A549 treated with ZK216348 at 1 μM for 4 hours (cell line): ENCODE measurements around the gene CD209. TPM values are rescaled to one million over a fixed set of nuclear protein-coding genes. Genes with fewer than 3 reads are reported as not detected.

ENCODE experiments used
- total RNA-seq: library from RNA; stranded (reverse); fragments of 200-300 nt; extraction: Qiagen RNA extraction; gene quantifications from 5 replicates; pipeline ENCODE4 v1.2.3, GENCODE V29; 2022; ENCODE audit warnings: low read depth

CD209 gene, protein sequence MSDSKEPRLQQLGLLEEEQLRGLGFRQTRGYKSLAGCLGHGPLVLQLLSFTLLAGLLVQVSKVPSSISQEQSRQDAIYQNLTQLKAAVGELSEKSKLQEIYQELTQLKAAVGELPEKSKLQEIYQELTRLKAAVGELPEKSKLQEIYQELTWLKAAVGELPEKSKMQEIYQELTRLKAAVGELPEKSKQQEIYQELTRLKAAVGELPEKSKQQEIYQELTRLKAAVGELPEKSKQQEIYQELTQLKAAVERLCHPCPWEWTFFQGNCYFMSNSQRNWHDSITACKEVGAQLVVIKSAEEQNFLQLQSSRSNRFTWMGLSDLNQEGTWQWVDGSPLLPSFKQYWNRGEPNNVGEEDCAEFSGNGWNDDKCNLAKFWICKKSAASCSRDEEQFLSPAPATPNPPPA
- not detected in 5 replicates for total RNA-seq

DNA sequence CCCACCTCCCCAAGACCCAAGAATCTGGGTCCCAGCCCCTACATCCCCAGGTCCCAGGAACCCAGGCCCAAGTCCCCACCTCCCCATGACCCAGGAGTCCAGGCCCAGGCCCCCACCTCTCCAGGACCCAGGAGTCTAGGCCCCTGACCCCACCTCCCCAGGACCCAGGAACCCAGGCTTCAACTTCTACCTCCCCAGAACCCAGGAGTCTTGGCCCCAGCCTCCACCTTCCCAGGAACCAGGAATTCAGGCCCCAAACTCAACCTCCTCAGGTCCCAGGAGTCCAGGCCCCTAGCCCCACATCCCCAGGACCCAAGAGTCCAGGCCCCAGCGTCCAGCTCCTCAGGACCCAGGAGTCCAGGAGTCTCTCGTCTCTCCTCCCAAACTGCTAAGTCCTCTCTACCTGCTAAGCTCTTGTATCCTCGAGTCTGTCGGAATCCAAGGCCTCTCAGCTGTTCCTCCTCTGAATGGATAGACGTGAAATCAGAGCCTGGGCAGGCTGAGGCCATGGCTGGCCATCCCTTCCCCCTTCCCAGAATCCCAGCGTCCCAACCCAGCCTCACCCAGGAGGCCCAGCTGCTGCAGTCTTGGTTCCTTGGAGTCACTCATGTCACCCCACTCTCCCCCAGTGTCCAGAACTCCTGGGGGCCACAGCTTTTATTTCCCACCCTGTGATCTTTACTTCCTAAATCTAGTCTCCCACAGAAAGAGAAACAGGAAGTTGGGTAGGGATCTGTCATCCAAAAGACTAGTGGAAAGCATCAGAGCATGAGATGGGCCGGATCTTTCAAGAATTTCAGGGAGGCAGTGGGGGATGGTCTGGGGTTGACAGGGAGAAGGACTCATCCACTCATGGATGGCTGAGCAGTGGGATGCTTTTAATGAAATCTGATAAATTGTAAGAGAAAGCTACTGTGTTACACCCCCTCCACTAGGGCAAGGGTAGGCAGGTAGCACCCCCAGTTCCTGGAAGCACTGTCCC, at the start of gene CD209:
TSS of gene CD209 (minus strand) at position 632 of the 982 bp plus-strand sequence. CDS start at position 609, 23 bp downstream.

DNA sequence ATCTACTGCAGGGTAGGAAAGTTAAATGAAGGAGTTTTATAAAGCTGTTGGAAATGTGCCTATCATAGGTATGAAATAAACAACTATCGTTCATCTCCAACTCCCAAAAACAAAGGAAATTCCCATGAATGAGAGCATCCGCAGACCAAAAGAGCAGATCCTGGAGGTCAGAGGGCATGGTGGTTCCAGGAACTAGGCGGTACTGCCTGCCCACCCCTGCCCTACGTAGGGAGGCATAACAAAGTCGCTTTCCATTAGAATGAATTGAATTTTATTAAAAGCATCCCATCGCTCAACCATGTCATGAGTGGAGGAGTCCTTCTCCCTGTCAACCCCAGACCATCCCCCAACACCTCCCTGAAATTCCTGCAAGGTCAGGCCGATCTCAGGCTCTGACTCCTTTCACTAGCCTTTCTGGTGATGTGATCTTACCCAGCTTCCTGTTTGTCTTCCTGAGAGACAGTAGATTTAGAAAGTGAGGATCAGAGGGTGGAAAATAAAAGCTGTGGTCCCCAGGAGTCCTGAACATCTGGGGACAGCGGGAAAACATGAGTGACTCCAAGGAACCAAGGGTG, 15.5 kb upstream of the CD209 start, which contains the start of gene CLEC4M:
TSS of gene CLEC4M (plus strand) at position 525 of the 575 bp plus-strand sequence. CDS start at position 549, 24 bp downstream.

DNA sequence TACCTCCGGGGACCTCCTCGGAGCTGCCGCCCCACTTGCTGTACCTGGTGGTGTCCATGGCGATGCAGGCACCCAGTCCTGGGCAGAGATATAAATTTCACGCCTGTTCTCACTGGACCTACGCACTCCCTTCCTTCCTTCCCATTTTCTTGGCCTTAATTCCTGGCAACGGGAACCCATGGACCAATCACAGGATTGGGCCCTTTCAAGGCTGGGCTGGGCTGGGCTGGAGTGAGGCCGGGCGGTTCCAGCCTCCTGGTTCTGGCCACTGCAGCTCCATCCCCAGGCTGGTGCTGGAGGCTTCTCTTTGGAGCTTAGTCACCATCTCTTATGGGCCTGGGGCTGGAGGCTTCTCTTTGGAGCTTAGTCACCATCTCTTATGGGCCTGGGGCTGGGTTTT, 15.3 kb downstream of the CD209 start, which contains the start of gene CLEC4G:
TSS of gene CLEC4G (minus strand) at position 66 of the 400 bp plus-strand sequence. CDS start at position 58, 8 bp downstream.

DNA sequence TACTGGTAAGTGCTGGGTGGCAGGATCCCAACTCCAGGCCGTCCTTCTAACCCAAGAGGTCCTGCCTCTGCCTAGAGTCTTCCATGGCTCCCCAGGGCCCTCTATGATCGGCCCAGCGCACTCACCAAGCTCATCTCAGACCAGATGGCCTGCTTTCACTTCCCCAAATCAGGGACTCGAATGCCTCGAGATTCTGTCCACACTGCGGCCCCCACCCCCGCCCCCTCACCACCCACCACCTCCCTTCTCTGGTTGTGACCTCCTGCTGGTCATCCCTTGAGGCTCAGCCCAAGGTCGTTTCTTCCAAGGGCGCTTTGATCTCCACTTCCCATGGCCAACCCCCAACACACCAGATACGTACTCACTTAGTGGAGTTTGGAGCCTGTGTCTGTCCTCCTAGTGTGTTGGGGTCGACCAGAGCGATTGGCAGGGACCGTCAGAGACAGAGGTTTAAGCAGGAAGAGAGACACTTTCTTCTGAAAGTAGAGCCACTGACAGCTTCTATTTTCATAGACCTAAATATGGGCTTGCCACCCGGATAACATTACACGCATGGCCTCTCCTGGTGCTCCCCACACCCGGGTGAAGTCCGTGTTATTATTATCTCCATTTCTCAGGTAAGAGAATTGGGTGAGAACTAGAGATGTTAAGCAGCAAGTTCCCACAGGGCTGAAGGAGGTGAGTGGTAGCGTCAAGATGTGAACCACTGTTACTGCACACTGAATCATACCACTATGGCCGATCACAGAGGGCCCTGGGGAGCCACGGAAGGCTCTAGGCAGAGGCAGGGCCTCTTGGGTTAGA, 45.5 kb downstream of the CD209 start, which contains the start of gene FCER2:
TSS of gene FCER2 (minus strand) at position 478 of the 804 bp plus-strand sequence. CDS start 2,371 bp downstream, outside the sequence.

Other genes starting within 250 kb of the CD209 start
- gene ZNF358, start 231.4 kb downstream of the CD209 start, total RNA-seq, result 10.7 to 21.1 TPM (median 17.4 TPM) in 5 replicates
- 6.6 to 14.2 TPM (median 13.6 TPM) in 5 replicates for gene MCOLN1, start 224.9 kb downstream of the CD209 start, total RNA-seq
- gene PNPLA6, start 211.8 kb downstream of the CD209 start, total RNA-seq, result 20.6 to 42.1 TPM (median 36.0 TPM) in 5 replicates
- 2.4 to 6.9 TPM (median 4.3 TPM) in 5 replicates for gene CAMSAP3, start 151.7 kb downstream of the CD209 start, total RNA-seq
- 15.8 to 27.9 TPM (median 26.8 TPM) in 5 replicates for gene XAB2, start 118.0 kb downstream of the CD209 start, total RNA-seq
- 43.5 to 95.4 TPM (median 54.5 TPM) in 5 replicates for gene PET100, start 117.7 kb downstream of the CD209 start, total RNA-seq
- gene PCP2, start 113.8 kb downstream of the CD209 start, total RNA-seq, result not detected in 5 replicates
- 26.8 to 46.6 TPM (median 39.2 TPM) in 5 replicates for gene STXBP2, start 110.4 kb downstream of the CD209 start, total RNA-seq
- not detected in 5 replicates for gene RETN, start 78.5 kb downstream of the CD209 start, total RNA-seq
- not detected in 5 replicates for gene MCEMP1, start 70.4 kb downstream of the CD209 start, total RNA-seq
- 43.1 to 110 TPM (median 100 TPM) in 5 replicates for gene TRAPPC5, start 66.7 kb downstream of the CD209 start, total RNA-seq
- not detected in 5 replicates for gene FCER2, start 45.4 kb downstream of the CD209 start, total RNA-seq
- not detected in 5 replicates for gene CLEC4G, start 15.4 kb downstream of the CD209 start, total RNA-seq
- gene CLEC4M, start 15.7 kb upstream of the CD209 start, total RNA-seq, result not detected in 5 replicates
- gene EVI5L, start 82.7 kb upstream of the CD209 start, total RNA-seq, result 1.0 to 2.1 TPM (median 2.0 TPM) in 5 replicates
- gene PRR36, start 126.9 kb upstream of the CD209 start, total RNA-seq, result 0.17 to 0.59 TPM (median 0.28 TPM) in 5 replicates
- 4.3 to 6.2 TPM (median 5.6 TPM) in 5 replicates for gene LRRC8E, start 141.0 kb upstream of the CD209 start, total RNA-seq
- gene MAP2K7, start 156.3 kb upstream of the CD209 start, total RNA-seq, result 8.7 to 17.7 TPM (median 16.0 TPM) in 5 replicates
- gene TGFBR3L, start 167.3 kb upstream of the CD209 start, total RNA-seq, result 1.4 to 2.8 TPM (median 2.2 TPM) in 4 of 5 replicates, not detected in the other
- 16.6 to 29.5 TPM (median 28.4 TPM) in 5 replicates for gene SNAPC2, start 172.8 kb upstream of the CD209 start, total RNA-seq
- 6.0 to 28.0 TPM (median 24.6 TPM) in 5 replicates for gene CTXN1, start 178.6 kb upstream of the CD209 start, total RNA-seq
- 27.8 to 34.5 TPM (median 30.3 TPM) in 5 replicates for gene TIMM44, start 196.1 kb upstream of the CD209 start, total RNA-seq